ENCODE results near the gene HIGD1B.
A peak's percentile ranks its signal among the peaks of the same experiment; 100 is the strongest.

GRCh38 chr17:44804302-44805089, 43.2 kb upstream of the HIGD1B start:
- TF ChIP-seq CTCF (IDR thresholded peaks at IDR 0.05), result no peak
- TF ChIP-seq POLR2A (IDR thresholded peaks at IDR 0.05; ENCODE audit: low read depth), result no peak
- peak; percentile 84 for TF ChIP-seq POLR2AphosphoS5 (IDR thresholded peaks at IDR 0.05)
- no peak for TF ChIP-seq EP300 (IDR thresholded peaks at IDR 0.05)

Data from esophagus muscularis mucosa (tissue), 4 donors.